HG03378 (cell line): ENCODE results near the gene UAP1L1.
A peak's percentile ranks its signal among the peaks of the same experiment; 100 is the strongest.

ENCODE experiments used
- ATAC-seq: cut with Tn5 transposase; IDR thresholded peaks from one replicate; pipeline ENCODE4 v1.9.1; 2021; ENCODE audit warnings: mild to moderate bottlenecking, moderate library complexity; ENCODE audit not compliant: unreplicated experiment

Gene UAP1L1

DNA sequence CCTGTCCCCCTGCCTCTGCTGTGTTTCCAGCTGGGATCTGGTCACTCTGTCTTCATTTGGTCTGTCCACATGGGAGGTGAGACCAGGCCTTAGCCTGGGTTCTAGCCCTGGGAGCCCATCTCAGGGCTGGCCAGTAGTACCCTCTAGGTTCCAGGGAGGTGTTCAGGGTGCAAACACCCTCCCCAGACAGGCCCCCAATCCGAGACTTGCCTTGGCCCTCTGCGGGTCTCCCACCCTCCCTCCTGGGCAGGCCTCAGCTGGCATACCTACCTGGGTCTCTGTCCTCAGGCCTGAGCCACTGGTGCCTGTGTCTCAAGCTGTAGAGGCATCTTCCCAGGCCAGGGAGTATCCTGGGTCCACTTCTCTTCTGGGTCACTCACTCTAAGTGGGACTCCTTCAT lies 6.0 kb upstream of the UAP1L1 start:
- no peak for ATAC-seq

DNA sequence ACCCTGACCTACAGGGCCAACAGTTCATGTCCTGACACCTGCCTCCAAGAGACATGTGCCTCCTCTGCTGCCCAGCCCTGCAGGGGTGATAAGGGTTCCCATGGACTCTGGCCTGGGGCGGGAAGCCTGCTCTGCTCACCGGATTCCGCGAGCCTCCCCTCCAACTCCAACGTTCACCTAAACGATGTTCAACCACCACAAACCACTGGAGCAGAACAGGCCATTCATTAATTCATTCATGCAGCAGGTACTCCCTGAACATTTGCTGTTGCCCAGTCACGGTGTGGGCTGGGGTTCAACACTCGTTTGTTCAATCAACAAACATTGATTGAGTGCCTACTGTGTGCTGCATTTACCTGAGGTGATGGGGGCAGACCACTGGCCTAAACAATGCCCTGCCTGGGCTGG lies 3.3 kb upstream of the UAP1L1 start:
- ATAC-seq, result no peak

DNA sequence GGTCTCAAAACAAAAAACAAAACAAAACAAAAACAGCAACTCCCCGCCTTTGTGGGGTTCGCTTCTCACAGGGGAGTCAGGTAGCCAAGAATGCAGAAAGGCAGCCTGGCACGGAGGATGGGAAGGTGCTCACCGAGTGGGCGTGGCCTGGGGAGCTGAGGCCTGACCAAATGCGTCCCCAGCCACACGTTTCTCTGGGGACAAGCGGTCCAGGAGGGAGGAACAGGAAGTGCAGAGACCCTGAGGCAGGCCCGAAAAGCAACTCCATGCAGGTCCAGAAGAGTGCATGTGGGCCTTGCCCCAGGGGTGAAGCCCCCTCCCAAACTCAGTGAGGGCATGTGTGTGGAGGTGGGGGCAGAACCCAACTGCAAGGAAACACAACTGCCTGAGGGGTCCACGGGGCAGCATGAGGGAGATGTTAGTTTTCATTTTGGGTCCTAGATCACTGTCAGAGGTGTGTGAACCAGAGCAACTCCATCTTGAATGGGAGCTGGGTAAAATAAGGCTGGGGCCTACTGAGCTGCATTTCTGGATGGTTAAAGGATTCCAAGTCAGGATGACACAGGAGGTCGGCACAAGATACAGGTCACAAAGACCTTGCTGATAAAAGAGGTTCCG lies 2.6 kb upstream of the UAP1L1 start:
- ATAC-seq, result no peak

DNA sequence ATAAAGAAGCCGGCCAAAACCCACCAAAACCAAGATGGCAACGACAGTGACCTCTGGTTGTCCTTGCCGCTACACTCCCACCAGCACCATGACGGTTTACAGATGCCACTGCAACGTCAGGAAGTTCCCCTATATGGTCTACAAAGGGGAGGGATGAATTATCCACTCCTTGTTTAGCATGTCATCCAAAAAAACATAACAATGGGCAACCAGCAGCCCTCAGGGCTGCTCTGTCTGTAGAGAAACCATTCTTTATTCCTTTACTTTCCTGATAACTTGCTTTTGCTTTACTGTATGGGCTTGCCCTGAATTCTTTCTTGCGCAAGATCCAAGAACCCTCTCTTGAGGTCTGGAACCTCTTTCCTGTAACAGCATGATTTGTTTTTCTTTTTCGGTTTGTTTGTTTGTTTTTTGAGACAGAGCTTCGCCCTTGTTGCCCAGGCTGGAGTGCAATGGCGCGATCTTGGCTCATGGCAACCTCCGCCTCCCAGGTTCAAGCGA lies 2.0 kb upstream of the UAP1L1 start:
- no peak for ATAC-seq

DNA sequence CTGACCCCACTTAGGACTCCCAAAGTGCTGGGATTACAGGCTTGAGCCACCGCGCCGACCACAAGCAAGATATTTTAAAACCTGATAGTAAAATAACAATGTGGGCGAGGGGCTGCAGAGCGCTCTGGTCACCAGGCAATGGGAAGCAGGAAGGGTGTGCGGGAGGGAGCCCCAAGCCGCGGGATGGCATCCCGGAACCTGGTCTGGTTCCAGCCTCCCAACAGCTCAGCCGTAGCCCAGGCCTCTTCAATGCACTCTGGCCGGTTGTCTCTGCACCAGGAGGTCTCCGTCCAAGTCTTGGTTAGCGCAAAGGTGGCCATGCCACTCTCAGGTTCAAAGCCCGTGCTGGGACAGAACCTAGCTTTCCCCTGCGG lies 694 bp upstream of the UAP1L1 start:
- ATAC-seq, result no peak

DNA sequence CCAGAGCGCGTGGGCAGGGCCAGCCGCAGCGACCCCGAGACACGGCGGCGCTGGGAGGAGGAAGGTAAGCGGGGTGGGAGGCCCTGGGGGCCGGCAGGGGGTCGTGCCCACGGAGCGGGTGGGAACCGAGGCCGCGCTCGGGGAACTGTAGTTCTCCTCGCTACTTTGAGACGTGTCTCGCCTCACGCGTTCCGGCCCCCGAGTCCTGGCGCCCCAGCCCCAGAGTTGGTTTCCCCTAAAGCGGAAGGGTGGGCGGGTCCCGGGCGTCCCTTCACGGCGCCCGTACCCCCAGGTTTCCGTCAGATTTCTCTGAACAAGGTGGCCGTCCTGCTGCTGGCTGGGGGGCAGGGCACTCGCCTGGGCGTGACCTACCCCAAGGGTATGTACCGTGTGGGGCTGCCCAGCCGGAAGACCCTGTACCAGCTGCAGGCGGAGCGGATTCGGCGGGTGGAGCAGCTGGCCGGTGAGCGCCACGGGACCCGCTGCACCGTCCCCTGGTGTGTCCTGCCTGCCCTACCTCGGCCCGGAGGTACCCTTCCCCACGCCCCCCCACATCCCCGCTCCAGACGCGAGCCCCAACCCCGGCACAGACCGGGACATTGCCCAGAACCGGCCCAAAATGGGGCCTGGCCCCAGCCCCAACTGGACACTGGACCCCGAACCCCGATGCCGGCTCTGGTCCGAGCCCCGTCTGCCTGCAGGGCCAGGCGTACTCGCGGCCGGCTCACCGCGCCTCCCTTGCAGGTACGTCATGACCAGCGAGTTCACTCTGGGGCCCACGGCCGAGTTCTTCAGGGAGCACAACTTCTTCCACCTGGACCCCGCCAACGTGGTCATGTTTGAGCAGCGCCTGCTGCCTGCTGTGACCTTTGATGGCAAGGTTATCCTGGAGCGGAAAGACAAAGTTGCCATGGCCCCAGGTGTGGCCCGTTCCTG lies 709 bp downstream of the UAP1L1 start:
- ATAC-seq, result no peak

DNA sequence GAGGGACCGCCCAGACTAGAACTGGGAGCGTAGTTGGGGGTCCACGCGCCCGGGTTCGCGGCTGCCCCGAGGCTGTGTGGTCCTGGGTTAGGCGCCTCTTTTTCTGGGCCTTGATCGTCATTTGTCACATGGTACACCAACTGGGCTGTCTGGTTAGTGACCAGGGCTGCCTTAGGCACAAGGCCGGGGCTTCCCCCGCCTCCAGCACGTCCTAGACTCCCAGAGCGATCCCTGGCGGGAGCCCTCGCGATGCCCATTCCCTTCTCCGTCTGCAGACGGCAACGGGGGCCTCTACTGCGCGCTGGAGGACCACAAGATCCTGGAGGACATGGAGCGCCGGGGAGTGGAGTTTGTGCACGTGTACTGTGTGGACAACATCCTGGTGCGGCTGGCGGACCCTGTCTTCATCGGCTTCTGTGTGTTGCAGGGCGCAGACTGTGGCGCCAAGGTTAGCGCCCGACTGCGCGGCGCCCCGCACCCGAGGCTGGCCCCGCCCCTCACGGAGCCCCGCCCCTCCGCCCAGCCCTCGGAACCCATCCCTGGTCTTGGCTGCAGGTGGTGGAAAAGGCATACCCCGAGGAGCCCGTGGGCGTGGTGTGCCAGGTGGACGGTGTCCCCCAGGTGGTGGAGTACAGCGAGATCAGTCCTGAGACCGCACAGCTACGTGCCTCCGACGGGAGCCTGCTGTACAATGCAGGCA lies 1.5 kb downstream of the UAP1L1 start:
- no peak for ATAC-seq

DNA sequence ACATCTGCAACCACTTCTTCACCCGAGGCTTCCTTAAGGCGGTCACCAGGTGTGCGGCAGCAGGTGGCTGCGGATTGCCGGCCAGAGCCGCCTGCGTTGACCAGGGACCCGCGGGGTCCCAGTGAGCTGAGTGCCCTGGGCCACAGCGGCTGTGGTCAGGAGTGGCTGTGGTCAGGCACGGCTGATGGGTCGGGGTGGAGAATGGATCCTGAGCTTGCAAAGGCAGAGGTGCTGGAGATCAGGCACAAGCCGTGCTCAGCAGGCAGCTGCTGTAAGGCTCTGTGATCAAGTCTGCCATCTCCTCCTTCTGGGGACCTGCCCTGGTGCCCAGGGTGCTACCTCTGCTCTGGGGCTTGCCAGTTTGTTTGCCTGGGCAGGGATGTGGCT lies 2.1 kb downstream of the UAP1L1 start:
- ATAC-seq, result no peak

DNA sequence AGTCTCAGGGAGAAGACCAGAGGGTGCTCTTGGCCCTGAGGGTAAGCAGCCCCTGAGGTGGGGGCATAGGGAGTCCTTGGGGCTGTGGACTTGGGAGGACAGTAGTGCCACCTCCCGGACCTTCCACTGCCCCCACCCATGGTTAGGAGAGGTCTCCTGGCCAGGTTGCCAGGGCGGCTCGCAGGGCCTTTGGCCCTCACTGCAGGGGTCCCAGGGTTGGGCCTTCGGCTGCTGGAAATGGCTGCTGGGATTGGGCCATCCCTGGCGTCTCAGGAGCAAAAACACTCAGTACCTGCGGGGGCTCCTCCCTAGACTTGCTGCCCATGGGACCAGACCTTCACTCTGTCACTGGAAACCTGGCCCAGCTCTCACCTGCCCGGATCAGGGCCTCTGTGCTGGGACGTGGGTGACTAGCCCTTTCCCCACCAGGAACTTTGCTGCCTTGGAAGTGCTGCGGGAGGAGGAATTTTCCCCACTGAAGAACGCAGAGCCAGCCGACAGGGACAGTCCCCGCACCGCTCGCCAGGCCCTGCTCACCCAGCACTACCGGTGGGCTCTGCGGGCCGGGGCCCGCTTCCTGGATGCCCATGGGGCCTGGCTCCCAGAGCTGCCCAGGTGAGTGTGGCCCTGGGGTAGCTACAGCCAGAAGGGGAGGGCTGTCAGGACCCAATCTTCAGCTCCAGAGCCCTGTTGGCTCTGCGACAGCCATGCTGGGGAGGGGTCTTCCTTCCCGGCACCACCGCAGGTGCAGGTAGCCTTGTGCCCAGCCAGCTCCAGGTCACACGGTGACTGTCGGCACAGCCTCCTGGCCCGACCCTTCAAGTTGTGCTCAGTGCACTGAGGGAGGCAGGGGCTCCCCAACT lies 3.2 kb downstream of the UAP1L1 start:
- ATAC-seq, result no peak

DNA sequence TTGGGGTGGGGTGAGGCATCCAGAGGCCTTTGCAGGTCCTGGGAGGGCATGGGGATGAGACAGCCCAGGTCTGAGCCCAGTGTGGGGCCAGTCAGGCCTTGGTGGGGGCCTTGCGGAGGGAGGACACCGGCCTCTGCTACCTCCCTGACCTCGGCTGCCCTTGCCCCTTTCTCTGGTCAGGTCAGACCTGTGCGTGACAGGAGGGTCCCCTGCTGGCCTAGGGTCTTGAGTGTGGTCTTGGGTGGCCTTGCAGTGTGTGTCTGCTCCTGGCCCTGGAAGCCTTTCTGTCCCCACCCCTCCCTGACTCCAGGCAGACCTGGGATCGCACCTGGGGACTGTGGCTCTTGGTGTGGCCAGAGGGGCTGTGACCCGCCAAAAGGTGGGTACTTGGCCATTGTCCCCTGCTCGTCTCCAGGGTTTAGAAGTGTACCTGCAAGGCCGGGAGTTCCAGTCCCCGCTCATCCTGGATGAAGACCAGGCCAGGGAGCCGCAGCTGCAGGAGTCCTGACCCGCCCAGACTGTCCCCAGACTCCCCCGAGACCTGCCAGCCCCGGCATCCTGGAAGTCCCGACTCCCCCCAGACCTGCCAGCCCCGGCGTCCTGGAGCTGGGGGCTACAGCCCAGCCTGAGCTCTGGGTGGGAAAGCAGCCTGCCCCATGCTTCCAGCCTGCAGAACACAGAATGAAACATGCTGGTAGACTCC lies 5.1 kb downstream of the UAP1L1 start:
- no peak for ATAC-seq

DNA sequence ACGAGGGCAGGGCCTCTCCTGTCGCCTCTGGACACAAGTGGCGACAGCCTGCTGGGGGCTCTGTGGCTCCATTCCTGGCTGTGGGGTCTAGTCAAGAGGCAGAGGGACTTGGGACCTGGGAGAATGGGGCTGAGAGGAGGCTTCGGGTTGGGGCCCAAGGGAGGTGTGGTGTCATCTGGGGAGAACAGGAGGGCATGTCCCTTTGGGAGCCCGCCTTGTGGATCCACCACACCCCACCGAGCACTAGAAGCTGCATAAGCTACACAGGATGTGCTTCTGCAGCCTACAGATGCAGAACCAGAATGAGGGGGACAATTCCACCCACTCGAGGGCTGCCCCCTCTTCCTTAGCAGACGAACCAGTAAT lies 5.6 kb downstream of the UAP1L1 start:
- ATAC-seq, result no peak

DNA sequence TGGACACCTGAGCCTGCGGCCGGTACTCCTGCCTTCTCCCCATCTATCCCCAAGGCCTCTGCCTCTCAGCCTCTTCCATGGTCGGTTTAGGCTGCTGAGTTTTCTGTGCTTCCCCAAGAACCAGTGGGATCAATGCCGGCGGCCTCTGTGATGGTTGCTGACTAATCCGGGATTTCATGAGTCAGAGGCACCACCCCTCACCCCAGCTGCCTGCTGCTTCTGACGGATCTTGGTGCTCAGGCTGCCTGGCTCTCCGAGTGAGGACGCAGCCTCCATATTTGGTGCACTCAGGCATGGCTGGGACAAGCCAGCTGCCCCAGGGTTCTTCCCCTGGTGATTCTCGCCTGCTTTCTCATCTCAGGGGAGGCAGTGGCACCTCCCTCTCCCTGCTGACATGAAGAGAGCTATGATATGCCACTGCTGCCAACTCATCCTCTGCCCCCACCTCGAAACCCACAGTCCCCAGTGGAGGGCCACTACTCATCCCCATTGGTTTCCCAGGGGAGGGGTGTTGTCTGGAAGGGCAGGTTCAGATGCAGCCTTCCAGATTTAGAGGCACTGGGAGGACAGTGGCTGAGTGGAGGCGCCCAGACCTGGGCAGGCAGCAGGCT lies 6.2 kb downstream of the UAP1L1 start:
- no peak for ATAC-seq

DNA sequence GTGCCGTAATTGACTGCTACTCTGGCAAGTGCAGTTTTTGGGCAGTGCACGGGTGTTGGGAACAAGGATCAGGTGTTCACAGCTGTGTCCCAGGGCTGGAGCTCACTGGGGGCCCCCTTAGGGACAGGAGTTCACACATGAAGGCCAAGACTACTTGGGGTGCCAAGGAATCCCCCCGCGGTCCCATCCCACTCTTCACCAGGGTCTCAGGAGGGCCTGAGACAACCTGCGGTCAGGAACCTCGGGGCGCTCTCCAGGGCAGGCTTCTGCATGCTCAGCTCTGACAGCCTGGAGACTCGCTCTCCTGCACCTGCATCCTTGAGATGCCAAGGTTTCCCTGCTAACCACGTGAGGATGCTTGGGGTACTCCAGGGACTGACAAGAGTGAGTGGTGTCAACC lies 7.2 kb downstream of the UAP1L1 start:
- ATAC-seq, result no peak

DNA sequence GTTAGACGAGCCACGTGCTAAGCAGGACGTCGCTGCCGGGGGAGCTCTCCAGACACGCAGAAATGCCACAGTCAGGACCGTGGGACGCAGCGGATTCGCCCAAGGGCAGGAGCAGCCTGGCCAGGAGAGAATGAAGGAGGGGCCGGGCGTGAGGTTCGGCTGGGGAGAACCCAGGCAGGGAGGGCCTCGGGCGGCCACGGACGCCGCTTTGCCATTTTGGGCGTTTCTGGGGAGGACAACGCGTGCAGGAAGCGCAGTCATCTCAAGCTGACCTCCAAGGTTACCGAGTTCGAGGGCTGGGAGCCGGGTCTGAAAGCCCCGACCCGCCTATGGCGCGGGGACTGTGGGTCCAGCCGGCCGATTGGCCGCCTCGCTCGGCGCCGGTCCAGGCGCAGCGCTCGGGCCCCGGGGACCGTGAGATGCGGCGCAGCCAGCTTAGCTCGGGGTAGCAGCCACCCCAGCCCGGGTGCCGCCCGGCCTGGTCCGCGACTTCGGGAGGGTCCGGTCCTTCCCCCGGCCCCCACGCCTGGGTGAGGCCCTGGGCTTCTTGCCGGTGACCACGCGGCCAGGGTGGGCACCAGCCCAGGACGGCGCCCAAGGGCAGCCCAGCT lies 8.7 kb downstream of the UAP1L1 start:
- no peak for ATAC-seq

DNA sequence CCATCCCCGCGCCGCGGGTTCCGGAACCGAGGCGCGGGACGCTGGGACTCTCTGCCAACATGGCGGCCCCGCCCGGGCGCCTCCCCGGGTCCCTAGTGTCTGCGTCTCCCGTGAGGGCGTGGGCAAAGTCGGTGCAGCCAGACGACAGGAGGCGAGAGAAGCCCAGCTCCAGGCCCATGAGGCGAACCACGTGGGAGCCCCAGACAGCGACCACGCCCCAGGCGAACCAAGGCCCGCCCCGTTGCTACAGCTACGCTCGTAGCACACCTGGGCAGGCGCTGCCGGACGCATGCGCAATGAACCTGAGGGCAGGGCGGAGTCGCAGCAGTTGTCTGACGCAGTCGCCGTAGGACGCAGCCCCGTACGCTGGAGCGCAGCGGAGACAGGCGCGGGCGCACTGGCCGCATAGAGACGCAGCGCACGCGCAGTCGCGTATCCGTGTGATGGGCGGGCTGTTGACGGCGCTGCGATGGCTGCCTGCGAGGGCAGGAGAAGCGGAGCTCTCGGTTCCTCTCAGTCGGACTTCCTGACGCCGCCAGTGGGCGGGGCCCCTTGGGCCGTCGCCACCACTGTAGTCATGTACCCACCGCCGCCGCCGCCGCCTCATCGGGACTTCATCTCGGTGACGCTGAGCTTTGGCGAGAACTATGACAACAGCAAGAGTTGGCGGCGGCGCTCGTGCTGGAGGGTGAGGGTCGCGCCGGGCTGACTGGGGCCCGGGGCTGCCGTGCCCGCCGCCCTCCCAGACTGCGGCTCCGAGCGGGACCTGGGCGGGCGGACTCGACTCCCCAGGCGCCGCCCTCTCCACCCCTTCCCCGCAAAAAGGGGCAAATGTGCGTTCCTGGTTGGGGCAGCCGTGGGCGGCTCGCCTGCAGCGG lies 9.5 kb downstream of the UAP1L1 start, which contains the start of gene MAN1B1:
TSS of gene MAN1B1 (plus strand) at position 455 of the 878 bp plus-strand sequence. CDS start at position 470, 15 bp downstream.
- peak; percentile 85 for ATAC-seq

DNA sequence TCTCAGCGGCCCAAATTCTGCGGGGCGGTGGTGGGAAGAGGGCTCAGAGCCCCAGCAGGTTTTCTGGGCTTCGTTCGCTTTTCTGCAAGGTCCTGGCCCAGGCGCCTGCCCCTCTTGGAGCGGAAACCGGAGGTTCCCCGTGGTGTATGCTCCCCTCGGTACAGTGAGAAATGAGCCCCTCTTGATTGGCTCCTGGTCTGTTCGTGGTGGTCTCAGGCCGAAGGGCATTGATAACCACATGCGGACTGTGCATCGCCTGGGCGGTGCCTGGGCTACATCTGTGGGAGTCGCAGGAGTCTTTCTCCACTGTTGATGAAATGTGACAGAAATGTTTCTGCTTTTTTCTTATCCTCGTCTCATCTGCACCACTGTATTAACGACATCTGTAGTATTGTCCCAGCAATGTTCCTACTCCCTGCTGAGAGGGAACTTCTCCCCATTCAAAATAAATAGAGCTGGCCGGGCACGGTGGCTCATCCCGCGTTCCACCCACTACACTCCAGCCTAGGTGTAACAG lies 10.2 kb downstream of the UAP1L1 start:
- no peak for ATAC-seq

DNA sequence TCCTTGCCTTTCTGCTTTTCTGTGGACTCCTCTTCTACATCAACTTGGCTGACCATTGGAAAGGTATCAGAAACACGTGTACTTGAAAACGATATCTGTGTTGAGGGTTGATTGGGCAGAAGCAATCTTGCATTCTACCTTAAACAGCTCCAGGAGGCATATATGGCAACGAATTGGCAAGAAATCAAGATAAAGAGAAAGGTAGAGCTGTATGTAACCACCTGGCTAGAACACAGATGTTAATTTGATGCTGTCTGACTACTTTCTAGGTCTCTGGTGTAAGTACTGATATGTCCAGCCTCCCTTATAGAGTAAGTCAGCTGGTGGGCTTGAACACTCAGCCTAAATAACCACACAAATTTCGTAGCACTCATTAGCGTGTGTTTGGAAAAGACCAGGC lies 10.8 kb downstream of the UAP1L1 start:
- no peak for ATAC-seq
